Sigmoid colon (tissue), 7 donors: ENCODE data around the gene PRUNE2. TPM values are rescaled to one million over a fixed set of nuclear protein-coding genes. Genes with fewer than 3 reads are reported as not detected.

Experiments used
- DNase-seq: peaks from one replicate; pipeline ENCODE4 v3.0.0-alpha.2; 2019
- H3K27ac ChIP-seq, 4 donors: fragments of 200-600 bp; sonication (generic); one replicate each; pipeline ENCODE4 v1.5.1; 2016 to 2019; ENCODE audit warnings: mild to moderate bottlenecking in 1 of 4
- H3K27me3 ChIP-seq, 3 donors: fragments of 200-600 bp; sonication (generic); one replicate each; pipeline ENCODE4 v1.5.1; 2019; ENCODE audit warnings: mild to moderate bottlenecking in 1 of 3
- H3K36me3 ChIP-seq, 4 donors: fragments of 200-600 bp; sonication (generic); one replicate each; pipeline ENCODE4 v1.5.1; 2016 to 2019
- H3K4me1 ChIP-seq, 4 donors: fragments of 200-600 bp; sonication (generic); one replicate each; pipeline ENCODE4 v1.5.1; 2017 to 2019
- H3K4me3 ChIP-seq, 4 donors: fragments of 200-600 bp; sonication (generic); one replicate each; pipeline ENCODE4 v1.5.1; 2017 to 2019; ENCODE audit warnings: mild to moderate bottlenecking in 2 of 4, moderate library complexity in 1 of 4
- H3K9me3 ChIP-seq, 4 donors: fragments of 200-600 bp in 3 of 4; sonication (generic) in 3 of 4; one replicate each; pipeline versions ENCODE4 v1.5.1 to v1.6.1; 2013 to 2019
- CTCF ChIP-seq, 4 experiments: fragments of 450-650 bp in 3 of 4; fragments of 200-600 bp in 1 of 4; IDR thresholded peaks; one replicate each; pipeline ENCODE4 v1.5.1; 2016 to 2019; ENCODE audit warnings: antibody characterized with exemption in 4 of 4, mild to moderate bottlenecking in 3 of 4, moderate library complexity in 2 of 4
- EP300 ChIP-seq, 4 donors: sonication (generic); formaldehyde crosslinking; IDR thresholded peaks; one replicate each; pipeline ENCODE4 v1.6.1; 2017; ENCODE audit warnings: antibody characterized with exemption in 4 of 4
- POLR2A ChIP-seq, 2 donors: fragments of 450-650 bp; IDR thresholded peaks; one replicate each; pipeline ENCODE4 v1.6.1; 2016; ENCODE audit warnings: antibody characterized with exemption in 2 of 2, mild to moderate bottlenecking in 2 of 2, moderate library complexity in 2 of 2
- POLR2AphosphoS5 ChIP-seq, 4 donors: sonication (generic); formaldehyde crosslinking; IDR thresholded peaks; one replicate each; pipeline ENCODE4 v1.6.1; 2017; ENCODE audit warnings: antibody characterized with exemption in 4 of 4
- WGBS, 2 donors: extraction: QIAGEN DNeasy Blood & Tissue Kit; methylation state at CpG; one replicate each; pipeline ENCODE4 v1.1.7; 2013; 5-methylcytosine and 5-hydroxymethylcytosine counted together
- intact Hi-C: fragments of 100-400 bp; cut with DNase I; formaldehyde crosslinking; loops from one replicate; pipeline ENCODE4 v1.15.1; 2023
- polyA plus RNA-seq, 3 donors: library from polyadenylated mRNA; stranded (reverse); fragments of 200-250 nt; gene quantifications; one replicate each; pipeline ENCODE4 v1.2.3, GENCODE V29; 2013
- total RNA-seq, 4 donors: library from RNA; depleted of rRNA; stranded (reverse); fragments of >200 nt; gene quantifications; one replicate each; pipeline ENCODE4 v1.1.0, GENCODE V29; 2016
- donor health status: healthy with polysubstance abuse.
- donor health status: Bipolar disorder and iron deficiency.
- donor health status: healthy.

Gene PRUNE2
- total and polyA plus RNA-seq, 7 donors, result 7.4 to 536 (median 440) TPM

GRCh38 chr9:76932757-76933156, 26.8 kb upstream of the PRUNE2 start:
- no peak overlapping the region for H3K27ac ChIP-seq
- intact Hi-C loops, result no loop called here
- no peaks in the 10 kb centered on the region for H3K9me3 ChIP-seq
- 82% methylated on average over 2 of the region's 2 CpGs for WGBS, 2 donors
- no peaks in the 10 kb centered on the region for H3K4me1 ChIP-seq
- no peaks in the 10 kb centered on the region for H3K36me3 ChIP-seq
- H3K4me3 ChIP-seq, result no peak overlapping the region
- H3K27me3 ChIP-seq, result no peaks in the 10 kb centered on the region
- no peak for DNase-seq
- TF ChIP-seq POLR2AphosphoS5 (IDR thresholded peaks at IDR 0.05) (no peak), POLR2A (IDR thresholded peaks at IDR 0.05) (no peak), CTCF (IDR thresholded peaks at IDR 0.05) (no peak), EP300 (IDR thresholded peaks at IDR 0.05) (no peak)

- no peaks in the 10 kb centered on the region for H3K27me3 ChIP-seq
- intact Hi-C loops, result no loop called here
- 85 to 92% methylated on average over 1 of the region's 1 CpG for WGBS, 2 donors
Observed at GRCh38 chr9:76932265-76932664, 26.4 kb upstream of the PRUNE2 start.

GRCh38 chr9:76927540-76928240, 21.8 kb upstream of the PRUNE2 start:
- TF ChIP-seq EP300 (IDR thresholded peaks at IDR 0.05), result no peak
- TF ChIP-seq CTCF (IDR thresholded peaks at IDR 0.05), result no peak
- no peak for TF ChIP-seq POLR2A (IDR thresholded peaks at IDR 0.05)
- no peak for TF ChIP-seq POLR2AphosphoS5 (IDR thresholded peaks at IDR 0.05)
- Histone ChIP-seq H3K27me3 (no peaks in the 10 kb centered on the region), H3K4me3 (no peak overlapping the region), H3K9me3 (peaks cover 0 to 2% (median 0%) of the 10 kb centered on the region in 4 donors), H3K4me1 (no peaks in the 10 kb centered on the region), H3K27ac (no peak overlapping the region), H3K36me3 (no peaks in the 10 kb centered on the region)
- intact Hi-C loops, result no loop called here
- no peak for DNase-seq
- WGBS, 2 donors, result 84 to 90% methylated on average over 5 of the region's 5 CpGs

More at GRCh38 chr9:76932265-76932664, 26.4 kb upstream of the PRUNE2 start:
- Histone ChIP-seq H3K4me1 (no peaks in the 10 kb centered on the region), H3K9me3 (no peaks in the 10 kb centered on the region), H3K27ac (no peak overlapping the region), H3K4me3 (no peak overlapping the region), H3K36me3 (no peaks in the 10 kb centered on the region)
- TF ChIP-seq EP300 (IDR thresholded peaks at IDR 0.05), result no peak
- no peak for TF ChIP-seq CTCF (IDR thresholded peaks at IDR 0.05)
- TF ChIP-seq POLR2A (IDR thresholded peaks at IDR 0.05), result no peak
- TF ChIP-seq POLR2AphosphoS5 (IDR thresholded peaks at IDR 0.05), result no peak
- no peak for DNase-seq

- no peak overlapping the region for H3K4me3 ChIP-seq
- intact Hi-C loops, result no loop called here
- H3K9me3 ChIP-seq, result peaks cover 0 to 2% (median 0%) of the 10 kb centered on the region in 4 donors
- TF ChIP-seq POLR2A (IDR thresholded peaks at IDR 0.05) (no peak), EP300 (IDR thresholded peaks at IDR 0.05) (no peak), POLR2AphosphoS5 (IDR thresholded peaks at IDR 0.05) (no peak), CTCF (IDR thresholded peaks at IDR 0.05) (no peak)
- H3K4me1 ChIP-seq, result no peaks in the 10 kb centered on the region
- DNase-seq, result no peak
- WGBS, 2 donors, result 82 to 87% methylated on average over 6 of the region's 6 CpGs
- H3K27me3 ChIP-seq, result no peaks in the 10 kb centered on the region
- no peak overlapping the region for H3K27ac ChIP-seq
- H3K36me3 ChIP-seq, result no peaks in the 10 kb centered on the region
Observed at GRCh38 chr9:76926846-76927245, 20.9 kb upstream of the PRUNE2 start.

GRCh38 chr9:76926324-76926741, 20.4 kb upstream of the PRUNE2 start:
- Histone ChIP-seq H3K27me3 (no peaks in the 10 kb centered on the region), H3K36me3 (no peaks in the 10 kb centered on the region), H3K9me3 (peaks cover 0 to 2% (median 0%) of the 10 kb centered on the region in 4 donors), H3K4me1 (no peaks in the 10 kb centered on the region), H3K4me3 (no peak overlapping the region), H3K27ac (no peak overlapping the region)
- TF ChIP-seq CTCF (IDR thresholded peaks at IDR 0.05), result no peak
- TF ChIP-seq POLR2A (IDR thresholded peaks at IDR 0.05), result no peak
- TF ChIP-seq POLR2AphosphoS5 (IDR thresholded peaks at IDR 0.05), result no peak
- TF ChIP-seq EP300 (IDR thresholded peaks at IDR 0.05), result no peak
- intact Hi-C loops, result no loop called here
- DNase-seq, result no peak
- WGBS, 2 donors, result 80 to 84% methylated on average over 4 of the region's 4 CpGs
